Activated CD8-positive, alpha-beta memory T cell treated with anti-CD3 and anti-CD28 coated beads for 48 hours (primary cell): ENCODE results near the gene DNAAF5.
"Not testable (repeated sequence)": the region's sequence is repeated elsewhere in the genome, so short reads cannot be mapped to it uniquely, and the experiment has no call there.

ENCODE experiments used
- DNase-seq, 3 experiments: peaks; one replicate each; pipeline ENCODE4 v3.0.0-alpha.2; 2020; ENCODE audit warnings: low read depth in 2 of 3, low spot score in 2 of 3

The DNAAF5 gene

GRCh38 chr7:729140-730000 lies 2.9 kb downstream of the DNAAF5 start:
- no peak for DNase-seq

- DNase-seq, result no peak
These were observed 4.3 kb downstream of the DNAAF5 start for GRCh38 chr7:730501-731439.

GRCh38 chr7:731440-732085 lies 5.1 kb downstream of the DNAAF5 start:
- no peak for DNase-seq

- DNase-seq, result no peak
These were observed 5.6 kb downstream of the DNAAF5 start for GRCh38 chr7:732094-732541.

- no peak for DNase-seq
These were observed 6.1 kb downstream of the DNAAF5 start for GRCh38 chr7:732556-732955.

- DNase-seq, result no peak
These were observed 7.7 kb downstream of the DNAAF5 start for GRCh38 chr7:734214-734613.

- DNase-seq, result no peak
These were observed 8.3 kb downstream of the DNAAF5 start for GRCh38 chr7:734808-735207.

- DNase-seq, result no peak
These were observed 11.7 kb downstream of the DNAAF5 start for GRCh38 chr7:738241-738640.

GRCh38 chr7:738723-739454 lies 12.4 kb downstream of the DNAAF5 start:
- no peak for DNase-seq

GRCh38 chr7:739455-739982 lies 13.0 kb downstream of the DNAAF5 start:
- no peak for DNase-seq

- no peak for DNase-seq
These were observed 13.8 kb downstream of the DNAAF5 start for GRCh38 chr7:739983-740942.

GRCh38 chr7:741191-741671 lies 14.7 kb downstream of the DNAAF5 start:
- DNase-seq, result no peak

GRCh38 chr7:741850-742249 lies 15.4 kb downstream of the DNAAF5 start:
- no peak for DNase-seq

- no peak for DNase-seq
These were observed 16.3 kb downstream of the DNAAF5 start for GRCh38 chr7:742791-743190.

- DNase-seq, result not testable (repeated sequence)
These were observed 17.0 kb downstream of the DNAAF5 start for GRCh38 chr7:743341-744127.

GRCh38 chr7:744128-744520 lies 17.6 kb downstream of the DNAAF5 start:
- not testable (repeated sequence) for DNase-seq

GRCh38 chr7:744854-745430 lies 18.4 kb downstream of the DNAAF5 start:
- no peak for DNase-seq
